DOHH2 (cell line): ENCODE measurements around the gene EXOSC9.

Source experiments
- H3F3A ChIP-seq: fragments of 200-600 bp; sonication (generic), shearing (Covaris generic); 2 replicates; pipeline ENCODE4 v1.6.0; 2016; ENCODE audit warnings: antibody characterized with exemption, mild to moderate bottlenecking; ENCODE audit not compliant: control insufficient read depth, insufficient read depth
- H3K27ac ChIP-seq: fragments of 200-600 bp; sonication (generic); 2 replicates; pipeline ENCODE4 v1.5.1; 2014; ENCODE audit warnings: low read depth, mild to moderate bottlenecking, low read length, moderate library complexity
- H3K27me3 ChIP-seq: fragments of 200-600 bp; sonication (generic); 2 replicates; pipeline ENCODE4 v1.6.1; 2014; ENCODE audit warnings: mild to moderate bottlenecking, low read length, mixed read lengths; ENCODE audit not compliant: control insufficient read depth
- H3K36me3 ChIP-seq: fragments of 200-600 bp; sonication (generic); 2 replicates; pipeline ENCODE4 v1.6.1; 2014; ENCODE audit warnings: mild to moderate bottlenecking, low read length, moderate library complexity, mixed read lengths; ENCODE audit not compliant: control insufficient read depth
- H3K4me1 ChIP-seq: fragments of 200-600 bp; sonication (generic); 2 replicates; pipeline ENCODE4 v1.6.1; 2014; ENCODE audit warnings: mild to moderate bottlenecking, low read length, mixed read lengths; ENCODE audit not compliant: control insufficient read depth
- H3K4me2 ChIP-seq: fragments of 200-600 bp; sonication (generic); 2 replicates; pipeline ENCODE4 v1.6.0; 2014; ENCODE audit warnings: mild to moderate bottlenecking, low read length, moderate library complexity
- H3K4me3 ChIP-seq: fragments of 200-600 bp; sonication (generic); 2 replicates; pipeline ENCODE4 v1.5.1; 2014; ENCODE audit warnings: mild to moderate bottlenecking, low read length, mixed read lengths
- H3K79me2 ChIP-seq: fragments of 200-600 bp; sonication (generic); 2 replicates; pipeline ENCODE4 v1.6.1; 2014; ENCODE audit warnings: mild to moderate bottlenecking, low read length, mixed read lengths; ENCODE audit not compliant: control insufficient read depth
- H3K9me2 ChIP-seq: fragments of 200-600 bp; sonication (generic); replicated peaks from 2 replicates; pipeline ENCODE4 v1.6.1; 2014; ENCODE audit warnings: mild to moderate bottlenecking, low read length, mixed read lengths; ENCODE audit not compliant: control insufficient read depth
- H3K9me3 ChIP-seq: fragments of 200-600 bp; sonication (generic); 2 replicates; pipeline ENCODE4 v1.6.1; 2014; ENCODE audit warnings: antibody characterized with exemption, low read length, mixed read lengths; ENCODE audit not compliant: control insufficient read depth, insufficient read depth
- H4K20me1 ChIP-seq: fragments of 200-600 bp; sonication (generic); 2 replicates; pipeline ENCODE4 v1.6.0; 2014; ENCODE audit warnings: low read depth, mild to moderate bottlenecking, antibody characterized with exemption, low read length, moderate library complexity; ENCODE audit not compliant: control insufficient read depth, insufficient read depth
- CTCF ChIP-seq: fragments of 200-600 bp; sonication (generic); IDR thresholded peaks from one replicate; pipeline ENCODE4 v1.5.1; 2014; ENCODE audit warnings: antibody characterized with exemption, mild to moderate bottlenecking, low read depth, low read length; ENCODE audit not compliant: poor library complexity, severe bottlenecking
- EZH2phosphoT487 ChIP-seq: fragments of 200-600 bp; sonication (generic); IDR thresholded peaks from 2 replicates; pipeline ENCODE4 v1.6.1; 2017; ENCODE audit warnings: borderline replicate concordance, mild to moderate bottlenecking, antibody characterized with exemption, low read length, moderate library complexity, mixed read lengths

EXOSC9 gene

GRCh38 chr4:121827853-121828252, 26.7 kb downstream of the EXOSC9 start:
- no peak overlapping the region for H3K4me3 ChIP-seq
- peaks cover 9% of the 10 kb centered on the region for H3K79me2 ChIP-seq
- peaks cover 11% of the 10 kb centered on the region; the same call in 1 of the 2 replicates for H3F3A ChIP-seq
- peaks cover 11% of the 10 kb centered on the region for H3K4me1 ChIP-seq
- H3K36me3 ChIP-seq: peaks cover 16% of the 10 kb centered on the region
- no peaks in the 10 kb centered on the region for H3K9me3 ChIP-seq
- no peak overlapping the region for H3K4me2 ChIP-seq
- H4K20me1 ChIP-seq: no peaks in the 10 kb centered on the region
- no peak for TF ChIP-seq EZH2phosphoT487
- no peak for TF ChIP-seq CTCF
- H3K9me2 ChIP-seq: no peaks in the 10 kb centered on the region
- no peak overlapping the region for H3K27ac ChIP-seq
- H3K27me3 ChIP-seq: no peaks in the 10 kb centered on the region

GRCh38 chr4:121829511-121829910, 28.4 kb downstream of the EXOSC9 start:
- Histone ChIP-seq H3F3A (peaks cover 11% of the 10 kb centered on the region; the same call in 1 of the 2 replicates), H3K27ac (no peak overlapping the region), H3K4me1 (peaks cover 7% of the 10 kb centered on the region), H3K4me3 (no peak overlapping the region), H4K20me1 (no peaks in the 10 kb centered on the region), H3K9me3 (no peaks in the 10 kb centered on the region), H3K27me3 (no peaks in the 10 kb centered on the region), H3K9me2 (no peaks in the 10 kb centered on the region), H3K4me2 (no peak overlapping the region), H3K36me3 (peaks cover 8% of the 10 kb centered on the region), H3K79me2 (no peaks in the 10 kb centered on the region)
- TF ChIP-seq EZH2phosphoT487: no peak
- TF ChIP-seq CTCF: no peak

GRCh38 chr4:121838136-121838535, 37.0 kb downstream of the EXOSC9 start:
- Histone ChIP-seq H3K4me3 (no peak overlapping the region), H4K20me1 (no peaks in the 10 kb centered on the region), H3K27ac (no peak overlapping the region)

More at GRCh38 chr4:121838136-121838535, 37.0 kb downstream of the EXOSC9 start:
- H3F3A ChIP-seq: no peaks in the 10 kb centered on the region; the same call in 1 of the 2 replicates
- no peaks in the 10 kb centered on the region for H3K9me2 ChIP-seq
- H3K27me3 ChIP-seq: no peaks in the 10 kb centered on the region
- H3K9me3 ChIP-seq: no peaks in the 10 kb centered on the region
- no peak overlapping the region for H3K4me2 ChIP-seq
- no peaks in the 10 kb centered on the region for H3K79me2 ChIP-seq
- TF ChIP-seq CTCF (no peak), EZH2phosphoT487 (no peak)
- H3K36me3 ChIP-seq: peaks cover 10% of the 10 kb centered on the region
- no peaks in the 10 kb centered on the region for H3K4me1 ChIP-seq
